GM21526 (cell line): ENCODE data around the gene SMTNL2.

ENCODE experiments used
- ATAC-seq: cut with Tn5 transposase; IDR thresholded peaks from one replicate; pipeline ENCODE4 v1.9.1; 2021; ENCODE audit warnings: moderate library complexity; ENCODE audit not compliant: unreplicated experiment, low FRiP score

SMTNL2 gene

GRCh38 chr17:4584101-4584916, at the start of gene SMTNL2:
SMTNL2 (plus strand) TSS chr17:4584529; CDS start chr17:4584606, 77 bp downstream.
- no peak for ATAC-seq

GRCh38 chr17:4534928-4535666, 49.2 kb upstream of the SMTNL2 start:
- ATAC-seq, result no peak

- no peak for ATAC-seq
These were observed 48.6 kb upstream of the SMTNL2 start for GRCh38 chr17:4535667-4536258.

- ATAC-seq, result no peak
These were observed 48.0 kb upstream of the SMTNL2 start for GRCh38 chr17:4536259-4536741.

- no peak for ATAC-seq
These were observed 47.5 kb upstream of the SMTNL2 start for GRCh38 chr17:4536742-4537411.

GRCh38 chr17:4537451-4538235, 46.7 kb upstream of the SMTNL2 start:
- no peak for ATAC-seq

GRCh38 chr17:4538236-4539002, 45.9 kb upstream of the SMTNL2 start:
- no peak for ATAC-seq

GRCh38 chr17:4539025-4539424, 45.3 kb upstream of the SMTNL2 start:
- ATAC-seq, result no peak

- no peak for ATAC-seq
These were observed 44.6 kb upstream of the SMTNL2 start for GRCh38 chr17:4539576-4540223.

- no peak for ATAC-seq
These were observed 44.1 kb upstream of the SMTNL2 start for GRCh38 chr17:4540224-4540651.

GRCh38 chr17:4540687-4541327, 43.5 kb upstream of the SMTNL2 start:
- ATAC-seq, result no peak

- ATAC-seq, result no peak
These were observed 42.9 kb upstream of the SMTNL2 start for GRCh38 chr17:4541328-4542002.

- no peak for ATAC-seq
These were observed 42.2 kb upstream of the SMTNL2 start for GRCh38 chr17:4542003-4542725.

GRCh38 chr17:4542726-4543191, 41.6 kb upstream of the SMTNL2 start:
- ATAC-seq, result no peak

- ATAC-seq, result no peak
These were observed 40.7 kb upstream of the SMTNL2 start for GRCh38 chr17:4543557-4544026.

- no peak for ATAC-seq
These were observed 40.0 kb upstream of the SMTNL2 start for GRCh38 chr17:4544135-4544950.
